Glutamatergic neuron (in vitro differentiated cells): ENCODE results near the gene SWAP70. TPM values are rescaled to one million over a fixed set of nuclear protein-coding genes. Genes with fewer than 3 reads are reported as not detected.

ENCODE experiments used
- DNase-seq: peaks from one replicate; pipeline ENCODE4 v3.0.0; 2022
- H3K27ac Mint-ChIP-seq: one replicate; pipeline ENCODE4 v1.8.0; 2020; ENCODE audit warnings: mild to moderate bottlenecking, mixed read lengths, inconsistent platforms; ENCODE audit not compliant: unreplicated experiment
- H3K27me3 Mint-ChIP-seq: one replicate; pipeline ENCODE4 v1.8.0; 2020; ENCODE audit warnings: mild to moderate bottlenecking, moderate library complexity, mixed read lengths, inconsistent platforms; ENCODE audit not compliant: unreplicated experiment
- H3K36me3 Mint-ChIP-seq: one replicate; pipeline ENCODE4 v1.8.0; 2020; ENCODE audit warnings: mild to moderate bottlenecking, mixed read lengths, inconsistent platforms; ENCODE audit not compliant: unreplicated experiment
- H3K4me1 Mint-ChIP-seq: one replicate; pipeline ENCODE4 v1.8.0; 2020; ENCODE audit warnings: mild to moderate bottlenecking, low read depth, mixed read lengths, inconsistent platforms; ENCODE audit not compliant: unreplicated experiment
- H3K4me3 Mint-ChIP-seq: one replicate; pipeline ENCODE4 v1.8.0; 2020; ENCODE audit warnings: mild to moderate bottlenecking, mixed read lengths, inconsistent platforms; ENCODE audit not compliant: unreplicated experiment
- H3K9me3 Mint-ChIP-seq: one replicate; pipeline ENCODE4 v1.8.0; 2020; ENCODE audit warnings: mild to moderate bottlenecking, moderate library complexity, mixed read lengths, inconsistent platforms; ENCODE audit not compliant: unreplicated experiment
- total RNA-seq: library from RNA; stranded (reverse); fragmentation: NEBNext Ultra II Directional; extraction: Animal tissue kit (Norgen Biotek cat#: 25700); gene quantifications from one replicate; pipeline ENCODE4 v1.2.1, GENCODE V29; 2021; ENCODE audit not compliant: unreplicated experiment
- TF ChIP-seq, protein P1 (sequence below): fragments of 200-600 bp; sonication (generic); IDR thresholded peaks from one replicate; pipeline ENCODE4 v1.5.0; 2021; ENCODE audit not compliant: partially characterized antibody, unreplicated experiment

The SWAP70 gene
- total RNA-seq, 1 donor from 2014 or later = 8.7 TPM

GRCh38 chr11:9711454-9712307 is 47.8 kb downstream of the SWAP70 start:
- H3K27ac Mint-ChIP-seq = no peak overlapping the region
- TF ChIP-seq, protein P1, sequence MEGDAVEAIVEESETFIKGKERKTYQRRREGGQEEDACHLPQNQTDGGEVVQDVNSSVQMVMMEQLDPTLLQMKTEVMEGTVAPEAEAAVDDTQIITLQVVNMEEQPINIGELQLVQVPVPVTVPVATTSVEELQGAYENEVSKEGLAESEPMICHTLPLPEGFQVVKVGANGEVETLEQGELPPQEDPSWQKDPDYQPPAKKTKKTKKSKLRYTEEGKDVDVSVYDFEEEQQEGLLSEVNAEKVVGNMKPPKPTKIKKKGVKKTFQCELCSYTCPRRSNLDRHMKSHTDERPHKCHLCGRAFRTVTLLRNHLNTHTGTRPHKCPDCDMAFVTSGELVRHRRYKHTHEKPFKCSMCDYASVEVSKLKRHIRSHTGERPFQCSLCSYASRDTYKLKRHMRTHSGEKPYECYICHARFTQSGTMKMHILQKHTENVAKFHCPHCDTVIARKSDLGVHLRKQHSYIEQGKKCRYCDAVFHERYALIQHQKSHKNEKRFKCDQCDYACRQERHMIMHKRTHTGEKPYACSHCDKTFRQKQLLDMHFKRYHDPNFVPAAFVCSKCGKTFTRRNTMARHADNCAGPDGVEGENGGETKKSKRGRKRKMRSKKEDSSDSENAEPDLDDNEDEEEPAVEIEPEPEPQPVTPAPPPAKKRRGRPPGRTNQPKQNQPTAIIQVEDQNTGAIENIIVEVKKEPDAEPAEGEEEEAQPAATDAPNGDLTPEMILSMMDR = no peak
- no peak overlapping the region for H3K4me3 Mint-ChIP-seq
- H3K27me3 Mint-ChIP-seq = peaks cover 2% of the 10 kb centered on the region
- no peaks in the 10 kb centered on the region for H3K36me3 Mint-ChIP-seq
- no peaks in the 10 kb centered on the region for H3K4me1 Mint-ChIP-seq
- H3K9me3 Mint-ChIP-seq = peaks cover 2% of the 10 kb centered on the region
- DNase-seq = no peak

DNA sequence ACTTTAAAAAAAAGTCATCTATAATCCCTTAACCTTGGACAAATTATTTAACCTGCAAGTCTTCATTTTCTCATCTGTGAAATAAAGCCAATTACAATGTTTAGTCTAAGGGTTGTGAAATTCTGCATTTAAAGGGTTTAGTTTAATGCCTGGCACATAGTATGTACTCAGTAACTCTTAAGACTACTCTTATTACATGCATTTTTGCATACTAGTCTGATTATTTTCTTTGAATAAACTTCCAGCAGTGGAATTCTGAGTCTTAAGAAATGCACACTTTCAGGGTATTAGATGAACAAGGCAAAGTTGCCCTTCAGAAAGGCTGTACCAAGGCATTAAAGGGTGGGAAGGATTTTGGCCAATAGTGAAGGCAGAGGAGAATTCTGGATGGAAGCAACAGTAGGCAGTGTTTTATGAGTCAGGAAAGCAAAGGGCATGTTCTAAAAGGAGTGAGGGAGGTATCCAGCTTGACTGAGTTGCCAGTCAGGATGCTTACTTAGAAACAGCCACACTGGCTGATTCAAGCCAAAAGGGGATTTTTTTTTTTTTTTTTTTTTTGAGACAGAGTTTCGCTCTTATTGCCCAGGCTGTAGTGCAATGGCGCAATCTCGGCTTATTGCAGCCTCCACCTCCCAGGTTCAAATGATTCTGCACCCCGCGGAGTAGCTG is 50.5 kb downstream of the SWAP70 start:
- peaks cover 2% of the 10 kb centered on the region for H3K27me3 Mint-ChIP-seq
- peaks cover 2% of the 10 kb centered on the region for H3K9me3 Mint-ChIP-seq
- no peaks in the 10 kb centered on the region for H3K36me3 Mint-ChIP-seq
- H3K4me1 Mint-ChIP-seq = no peaks in the 10 kb centered on the region
- no peak for DNase-seq
- TF ChIP-seq, protein P1 = no peak
- H3K27ac Mint-ChIP-seq = no peak overlapping the region
- no peak overlapping the region for H3K4me3 Mint-ChIP-seq

DNA sequence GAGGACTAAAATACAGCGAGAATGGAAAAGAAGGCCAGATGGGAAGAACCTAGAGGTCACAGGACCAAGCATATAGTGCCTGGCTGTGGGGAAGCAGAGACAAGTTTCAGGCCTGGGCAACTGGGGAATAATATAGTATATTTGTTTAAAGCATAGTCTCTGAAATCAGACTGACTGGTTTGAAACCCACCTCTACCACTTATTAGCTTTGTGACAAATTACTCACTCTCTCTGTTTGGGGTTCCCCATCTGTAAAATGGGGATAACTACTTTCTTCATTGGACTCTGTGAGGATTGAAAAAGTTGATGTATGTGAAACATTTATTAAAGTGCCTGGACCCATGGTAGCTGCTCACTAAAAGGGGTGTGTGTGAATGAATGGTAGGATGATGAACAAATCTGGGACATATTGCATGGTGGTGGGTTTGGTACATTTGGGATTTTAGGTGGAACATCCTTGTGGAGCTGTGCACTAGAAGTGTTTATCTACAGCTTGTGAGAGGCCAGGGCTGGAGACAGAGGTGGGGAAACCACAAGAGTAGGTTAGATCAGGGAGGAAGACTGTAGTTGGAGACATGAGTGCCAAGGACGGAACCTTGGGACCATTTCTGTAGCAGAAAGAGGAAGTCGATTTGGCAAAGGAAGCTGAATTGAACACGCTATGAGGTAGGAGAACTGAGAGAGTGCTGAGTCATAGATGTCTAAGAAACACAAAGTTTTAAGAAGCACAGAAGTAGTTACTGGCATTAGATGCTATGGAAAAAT is 52.6 kb downstream of the SWAP70 start:
- DNase-seq = no peak
- Mint-ChIP-seq H3K36me3 (no peaks in the 10 kb centered on the region), H3K27me3 (peaks cover 3% of the 10 kb centered on the region), H3K4me3 (no peak overlapping the region), H3K27ac (no peak overlapping the region), H3K4me1 (no peaks in the 10 kb centered on the region), H3K9me3 (peaks cover 4% of the 10 kb centered on the region)
- TF ChIP-seq, protein P1 = no peak

DNA sequence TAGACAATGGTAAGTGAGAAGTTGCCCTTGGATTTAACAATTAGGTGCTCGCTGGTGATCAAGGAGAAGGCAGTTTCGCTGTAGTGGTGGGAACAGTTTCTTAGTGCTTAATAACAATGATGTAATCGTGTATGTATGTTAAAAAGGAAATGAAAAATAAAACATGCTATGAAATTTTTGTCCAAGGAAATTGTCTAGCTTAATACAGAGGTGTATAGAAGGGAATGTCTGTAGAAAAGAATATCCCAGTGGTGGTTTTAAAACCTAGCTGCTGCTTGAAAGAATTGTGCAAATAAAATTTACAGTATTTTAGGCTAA is 53.1 kb downstream of the SWAP70 start:
- DNase-seq = no peak
- TF ChIP-seq, protein P1 = no peak
- Mint-ChIP-seq H3K4me1 (no peaks in the 10 kb centered on the region), H3K9me3 (peaks cover 4% of the 10 kb centered on the region), H3K27ac (no peak overlapping the region), H3K27me3 (peaks cover 3% of the 10 kb centered on the region), H3K36me3 (no peaks in the 10 kb centered on the region), H3K4me3 (no peak overlapping the region)
